MCF 10A (cell line): Measurements from ENCODE around the gene GATAD2A. TPM values are rescaled to one million over a fixed set of nuclear protein-coding genes. Genes with fewer than 3 reads are reported as not detected.

Experiments used
- Bru-seq: library from RNA; stranded (reverse); fragments of 400-500 nt; gene quantifications from one replicate; lab custom pipeline; 2021; lab: Mats Ljungman, UMichigan
- BruChase-seq, 2 experiments: library from RNA; stranded (reverse); fragments of 400-500 nt; gene quantifications; one replicate each; lab custom pipeline; 2021; lab: Mats Ljungman, UMichigan
- BruUV-seq: library from RNA; stranded (reverse); fragments of 400-500 nt; replicated peaks from 2 replicates; lab custom pipeline; 2021; lab: Mats Ljungman, UMichigan
- CTCF ChIA-PET: fragments of 300-600 bp; sonication (Branson Sonifier 250); formaldehyde crosslinking; extraction: SDS; loops from one replicate; lab custom pipeline; 2021; ENCODE audit warnings: antibody characterized with exemption, inconsistent platforms; lab: Yijun Ruan, JAX
- POLR2A ChIA-PET: fragments of 300-600, 350-650 bp; sonication (Branson Sonifier 250); formaldehyde crosslinking; extraction: SDS; loops from one replicate; lab custom pipeline; 2020; ENCODE audit warnings: antibody characterized with exemption, inconsistent platforms; lab: Yijun Ruan, JAX
- DNase-seq: peaks from one replicate; pipeline ENCODE4 v3.0.0-alpha.2; 2018; ENCODE audit not compliant: unreplicated experiment
- H3K27ac Mint-ChIP-seq: one replicate; pipeline ENCODE4 v1.8.0; 2022; ENCODE audit warnings: mild to moderate bottlenecking, low read depth, mixed read lengths; ENCODE audit not compliant: unreplicated experiment
- H3K27me3 Mint-ChIP-seq: one replicate; pipeline ENCODE4 v1.8.0; 2022; ENCODE audit warnings: mixed read lengths; ENCODE audit not compliant: insufficient read depth, unreplicated experiment
- H3K36me3 Mint-ChIP-seq: one replicate; pipeline ENCODE4 v1.8.0; 2022; ENCODE audit warnings: mild to moderate bottlenecking, moderate library complexity, mixed read lengths; ENCODE audit not compliant: insufficient read depth, unreplicated experiment
- H3K4me1 Mint-ChIP-seq: one replicate; pipeline ENCODE4 v1.8.0; 2022; ENCODE audit warnings: mixed read lengths; ENCODE audit not compliant: insufficient read depth, unreplicated experiment
- H3K4me3 Mint-ChIP-seq: one replicate; pipeline ENCODE4 v1.8.0; 2022; ENCODE audit warnings: mild to moderate bottlenecking, moderate library complexity, mixed read lengths; ENCODE audit not compliant: unreplicated experiment
- H3K9me3 Mint-ChIP-seq: one replicate; pipeline ENCODE4 v1.8.0; 2022; ENCODE audit warnings: mixed read lengths; ENCODE audit not compliant: unreplicated experiment
- intact Hi-C: fragments of 100-400 bp; cut with micrococcal nuclease; formaldehyde crosslinking; loops from 2 replicates; pipeline ENCODE4 v1.14.1; 2022
- long read RNA-seq: library from polyadenylated mRNA; stranded (forward); transcript quantifications from one replicate; pipeline ENCODE4 v2.0.0, GENCODE V29; 2022
- total RNA-seq: library from RNA; stranded (reverse); gene quantifications from 2 replicates; pipeline ENCODE4 v1.2.3, GENCODE V29; 2022
- TF ChIP-seq, protein P1 (sequence below): fragments of 200-600 bp; IDR thresholded peaks from one replicate; pipeline ENCODE4 v1.8.0; 2022; ENCODE audit warnings: antibody characterized with exemption, mild to moderate bottlenecking; ENCODE audit not compliant: unreplicated experiment

GATAD2A gene, protein sequence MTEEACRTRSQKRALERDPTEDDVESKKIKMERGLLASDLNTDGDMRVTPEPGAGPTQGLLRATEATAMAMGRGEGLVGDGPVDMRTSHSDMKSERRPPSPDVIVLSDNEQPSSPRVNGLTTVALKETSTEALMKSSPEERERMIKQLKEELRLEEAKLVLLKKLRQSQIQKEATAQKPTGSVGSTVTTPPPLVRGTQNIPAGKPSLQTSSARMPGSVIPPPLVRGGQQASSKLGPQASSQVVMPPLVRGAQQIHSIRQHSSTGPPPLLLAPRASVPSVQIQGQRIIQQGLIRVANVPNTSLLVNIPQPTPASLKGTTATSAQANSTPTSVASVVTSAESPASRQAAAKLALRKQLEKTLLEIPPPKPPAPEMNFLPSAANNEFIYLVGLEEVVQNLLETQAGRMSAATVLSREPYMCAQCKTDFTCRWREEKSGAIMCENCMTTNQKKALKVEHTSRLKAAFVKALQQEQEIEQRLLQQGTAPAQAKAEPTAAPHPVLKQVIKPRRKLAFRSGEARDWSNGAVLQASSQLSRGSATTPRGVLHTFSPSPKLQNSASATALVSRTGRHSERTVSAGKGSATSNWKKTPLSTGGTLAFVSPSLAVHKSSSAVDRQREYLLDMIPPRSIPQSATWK
- 77.4 and 91.5 TPM in 2 replicates for total RNA-seq
- Bru-seq, nascent RNA, result percentile 70 among the genes with signal in this experiment
- percentile 74 among the genes with signal in this experiment for BruChase-seq, experiment 1, labeled RNA remaining after a 6-hour chase
- BruChase-seq, experiment 2, labeled RNA remaining after a 2-hour chase, result percentile 71 among the genes with signal in this experiment
- long read RNA-seq, partial matches to known transcripts, result 15 of 103 reads
- long read RNA-seq, other reads (novel, unspliced or antisense), result 88 of 103 reads

DNA sequence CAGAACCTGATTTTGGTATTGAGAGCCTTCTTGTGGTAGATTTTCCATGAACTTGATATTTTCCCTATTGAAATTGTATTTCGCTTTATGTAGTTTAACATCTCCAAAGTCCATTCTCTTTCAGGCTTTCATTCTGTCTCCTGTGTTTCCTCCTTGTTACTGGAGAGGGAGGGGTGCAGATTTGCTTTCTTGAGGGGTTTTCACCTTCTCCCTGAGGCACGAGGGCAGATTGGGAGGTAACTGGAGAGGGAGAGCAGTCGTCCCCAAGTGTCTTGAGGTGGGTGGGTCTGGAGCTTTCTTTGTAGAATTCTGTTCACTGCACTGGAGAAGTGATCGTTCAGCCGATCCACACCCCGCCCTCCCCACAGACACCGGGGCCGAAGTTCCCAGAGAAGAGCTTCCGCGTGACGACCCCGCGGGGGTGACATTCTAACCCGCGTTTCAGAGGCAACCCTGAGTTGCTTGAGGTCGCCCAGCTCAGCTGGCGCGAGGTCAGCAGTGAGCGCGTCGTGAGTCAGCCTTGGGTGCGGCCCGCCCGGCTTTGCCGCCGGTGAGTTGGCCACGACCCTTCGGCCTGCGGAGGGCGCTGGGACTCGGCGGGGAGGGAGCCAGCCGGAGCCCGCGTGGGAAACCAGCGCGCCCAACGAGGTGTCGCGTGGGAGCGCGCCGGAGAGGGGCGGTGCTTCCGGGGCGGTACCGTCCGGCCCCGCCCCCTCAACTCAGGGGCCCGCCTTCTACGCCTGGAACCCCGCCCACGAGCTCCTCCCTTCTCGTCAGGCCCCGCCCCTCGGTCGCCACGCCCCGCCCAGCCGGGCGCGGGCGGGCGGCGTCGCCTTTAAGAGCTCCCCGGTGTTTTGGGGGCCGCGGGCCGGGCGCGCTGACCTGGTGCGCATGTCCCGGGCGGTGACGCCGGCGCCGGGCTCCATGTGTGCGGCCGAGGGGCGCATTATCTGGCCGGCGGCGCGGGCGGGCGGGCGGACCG lies at the start of gene GATAD2A:
Gene GATAD2A, plus strand, starts transcription at position 797 of the 982 bp plus-strand sequence. CDS start 59,671 bp downstream, outside the sequence.
- H3K27ac Mint-ChIP-seq, result peak within 1 kb of the TSS; percentile 94
- ChIA-PET POLR2A (interaction anchor here (0.7 to 5.4 kb wide), 19 partner anchors 8 to 371 kb away, joined by 3 to 48 read pairs (median 3); partner anchors contain the start of genes NDUFA13 and NR2C2AP), CTCF (interaction anchor here (0.8 to 5.1 kb wide), 9 partner anchors 10 to 84 kb away, joined by 3 to 27 read pairs (median 5); no protein-coding TSS in a partner anchor)
- intact Hi-C loops, result loop anchor here (1.0 to 5.0 kb wide), 2 partner anchors 20 to 82 kb away; no protein-coding TSS in a partner anchor
- TF ChIP-seq, protein P1, sequence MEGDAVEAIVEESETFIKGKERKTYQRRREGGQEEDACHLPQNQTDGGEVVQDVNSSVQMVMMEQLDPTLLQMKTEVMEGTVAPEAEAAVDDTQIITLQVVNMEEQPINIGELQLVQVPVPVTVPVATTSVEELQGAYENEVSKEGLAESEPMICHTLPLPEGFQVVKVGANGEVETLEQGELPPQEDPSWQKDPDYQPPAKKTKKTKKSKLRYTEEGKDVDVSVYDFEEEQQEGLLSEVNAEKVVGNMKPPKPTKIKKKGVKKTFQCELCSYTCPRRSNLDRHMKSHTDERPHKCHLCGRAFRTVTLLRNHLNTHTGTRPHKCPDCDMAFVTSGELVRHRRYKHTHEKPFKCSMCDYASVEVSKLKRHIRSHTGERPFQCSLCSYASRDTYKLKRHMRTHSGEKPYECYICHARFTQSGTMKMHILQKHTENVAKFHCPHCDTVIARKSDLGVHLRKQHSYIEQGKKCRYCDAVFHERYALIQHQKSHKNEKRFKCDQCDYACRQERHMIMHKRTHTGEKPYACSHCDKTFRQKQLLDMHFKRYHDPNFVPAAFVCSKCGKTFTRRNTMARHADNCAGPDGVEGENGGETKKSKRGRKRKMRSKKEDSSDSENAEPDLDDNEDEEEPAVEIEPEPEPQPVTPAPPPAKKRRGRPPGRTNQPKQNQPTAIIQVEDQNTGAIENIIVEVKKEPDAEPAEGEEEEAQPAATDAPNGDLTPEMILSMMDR, result no peak
- peaks cover 7% of the 10 kb centered on the region for H3K36me3 Mint-ChIP-seq
- DNase-seq, result peak; percentile 95
- H3K4me3 Mint-ChIP-seq, result peak within 1 kb of the TSS; percentile 95
- BruUV-seq, result TSS peak; percentile 51
- peaks cover 39% of the 10 kb centered on the region for H3K4me1 Mint-ChIP-seq
- no peaks in the 10 kb centered on the region for H3K9me3 Mint-ChIP-seq
- H3K27me3 Mint-ChIP-seq, result no peaks in the 10 kb centered on the region

DNA sequence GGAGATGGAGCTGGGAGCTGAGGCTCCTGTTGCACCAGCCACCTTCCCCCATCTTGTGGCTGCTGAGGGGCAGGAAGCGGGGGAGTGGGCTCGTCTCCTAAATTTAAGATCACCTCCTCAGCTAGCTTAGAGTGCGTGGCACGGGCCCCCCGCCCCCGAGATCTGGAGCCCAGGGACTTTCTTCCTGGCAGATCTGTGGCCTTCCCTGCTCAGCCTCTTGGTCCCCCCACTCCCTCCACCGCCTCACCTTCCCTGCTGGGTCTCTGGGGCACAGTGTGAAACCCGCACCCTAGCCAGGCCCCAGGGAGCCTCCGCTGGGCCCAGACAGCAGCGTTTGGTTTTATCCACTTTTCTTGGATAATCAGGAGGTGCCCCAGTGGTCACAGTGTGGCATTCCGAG lies 49.0 kb upstream of the GATAD2A start:
- Mint-ChIP-seq H3K27me3 (no peaks in the 10 kb centered on the region), H3K4me3 (no peak overlapping the region), H3K27ac (no peak overlapping the region), H3K4me1 (no peaks in the 10 kb centered on the region), H3K9me3 (no peaks in the 10 kb centered on the region), H3K36me3 (peaks cover 19% of the 10 kb centered on the region)
- no TSS peak for BruUV-seq
- ChIA-PET CTCF (interaction anchor here (0.6 kb wide), 1 partner anchor 18 kb away, joined by 3 read pairs; no protein-coding TSS in a partner anchor), POLR2A (interaction anchor here (0.8 to 1.2 kb wide), 3 partner anchors 30 to 134 kb away, joined by 3 to 4 read pairs (median 3); partner anchors contain the start of gene GATAD2A)
- intact Hi-C loops, result no loop called here
- TF ChIP-seq, protein P1, result no peak
- no peak for DNase-seq

DNA sequence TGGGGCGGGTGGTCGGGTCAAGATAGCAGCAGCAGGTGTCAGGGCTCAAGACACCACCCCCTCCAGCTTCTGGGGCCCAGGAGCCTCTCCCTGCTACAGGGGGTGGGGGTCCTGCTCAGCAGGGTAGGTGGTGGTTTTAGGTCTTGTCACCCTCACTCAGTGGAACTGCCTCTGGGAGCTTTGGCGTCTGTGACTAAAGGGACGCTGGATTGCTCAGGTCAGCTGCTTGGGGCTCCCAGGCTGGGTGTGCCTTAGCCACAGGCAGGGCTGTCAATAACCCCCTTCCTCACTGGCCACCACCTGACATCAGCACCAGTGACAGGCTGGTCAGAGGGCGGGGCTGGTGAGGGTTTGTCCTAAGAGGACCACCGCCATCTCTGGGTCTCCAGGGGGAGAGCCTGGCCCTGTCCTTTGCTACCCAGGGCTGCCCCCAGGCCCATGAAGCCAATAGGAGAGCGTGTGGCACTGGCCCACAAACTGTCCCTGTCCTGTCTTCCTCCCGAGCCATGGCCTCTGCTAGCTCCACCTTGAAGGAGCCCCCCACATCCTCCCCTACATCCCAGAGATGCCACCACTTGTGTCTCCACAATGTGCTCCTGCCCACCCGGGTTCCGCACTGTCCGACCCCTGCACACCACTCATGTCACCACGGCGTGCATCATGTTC lies 48.4 kb upstream of the GATAD2A start:
- no peaks in the 10 kb centered on the region for H3K27me3 Mint-ChIP-seq
- no peaks in the 10 kb centered on the region for H3K9me3 Mint-ChIP-seq
- ChIA-PET POLR2A (interaction anchor here (0.5 to 1.6 kb wide), 5 partner anchors 11 to 763 kb away, joined by 3 to 4 read pairs (median 3); partner anchors contain the start of gene GATAD2A), CTCF (interaction anchor here (1.8 to 2.2 kb wide), 2 partner anchors 14 to 133 kb away, joined by 10 to 12 read pairs; no protein-coding TSS in a partner anchor)
- no peak for DNase-seq
- no peaks in the 10 kb centered on the region for H3K4me1 Mint-ChIP-seq
- TF ChIP-seq, protein P1, result no peak
- BruUV-seq, result no TSS peak
- H3K36me3 Mint-ChIP-seq, result peaks cover 14% of the 10 kb centered on the region
- H3K27ac Mint-ChIP-seq, result no peak overlapping the region
- no peak overlapping the region for H3K4me3 Mint-ChIP-seq
- intact Hi-C loops, result no loop called here
